ENCODE measurements around the gene ABCG5.

The ABCG5 gene

GRCh38 chr2:43838560-43839267 lies at the start of gene ABCG5, which contains the start of gene ABCG8:
TSS of gene ABCG5 (minus strand) at chr2:43838839. CDS start at chr2:43838679, 160 bp downstream.
TSS of gene ABCG8 (plus strand) at chr2:43838971. CDS start at chr2:43839054, 83 bp downstream.
- no peak for DNase-seq

GRCh38 chr2:43887176-43887575 lies 48.5 kb upstream of the ABCG5 start:
- DNase-seq = no peak

GRCh38 chr2:43885132-43885632 lies 46.5 kb upstream of the ABCG5 start:
- no peak for DNase-seq

- DNase-seq = no peak
Measured at GRCh38 chr2:43884689-43885088, 46.0 kb upstream of the ABCG5 start.

GRCh38 chr2:43882312-43882711 lies 43.7 kb upstream of the ABCG5 start:
- DNase-seq = no peak

GRCh38 chr2:43880952-43881351 lies 42.3 kb upstream of the ABCG5 start:
- DNase-seq = no peak

- DNase-seq = no peak
Measured at GRCh38 chr2:43880471-43880870, 41.8 kb upstream of the ABCG5 start.

- DNase-seq = no peak
Measured at GRCh38 chr2:43879261-43879660, 40.6 kb upstream of the ABCG5 start.

- DNase-seq = peak; percentile 25 to 48
Measured at GRCh38 chr2:43877782-43878464, 39.3 kb upstream of the ABCG5 start.

GRCh38 chr2:43874776-43875451 lies 36.3 kb upstream of the ABCG5 start:
- DNase-seq = no peak

- no peak for DNase-seq
Measured at GRCh38 chr2:43872151-43872550, 33.5 kb upstream of the ABCG5 start.

- no peak for DNase-seq
Measured at GRCh38 chr2:43855292-43855691, 16.7 kb upstream of the ABCG5 start.

GRCh38 chr2:43854671-43855070 lies 16.0 kb upstream of the ABCG5 start:
- no peak for DNase-seq

GRCh38 chr2:43853141-43854081 lies 14.8 kb upstream of the ABCG5 start:
- no peak for DNase-seq

GRCh38 chr2:43852196-43852730 lies 13.6 kb upstream of the ABCG5 start:
- no peak for DNase-seq

- no peak for DNase-seq
Measured at GRCh38 chr2:43851011-43851980, 12.7 kb upstream of the ABCG5 start.

GRCh38 chr2:43848214-43848613 lies 9.6 kb upstream of the ABCG5 start:
- no peak for DNase-seq

GRCh38 chr2:43846140-43846793 lies 7.6 kb upstream of the ABCG5 start:
- no peak for DNase-seq

- DNase-seq = no peak
Measured at GRCh38 chr2:43845181-43845580, 6.5 kb upstream of the ABCG5 start.

GRCh38 chr2:43842866-43843226 lies 4.2 kb upstream of the ABCG5 start:
- DNase-seq = no peak

Measured in hippocampal formation (tissue), 2 donors.